ENCODE data around the gene CCDC28A.
"Not testable (repeated sequence)": the region's sequence is repeated elsewhere in the genome, so short reads cannot be mapped to it uniquely, and the experiment has no call there.

The CCDC28A gene

DNA sequence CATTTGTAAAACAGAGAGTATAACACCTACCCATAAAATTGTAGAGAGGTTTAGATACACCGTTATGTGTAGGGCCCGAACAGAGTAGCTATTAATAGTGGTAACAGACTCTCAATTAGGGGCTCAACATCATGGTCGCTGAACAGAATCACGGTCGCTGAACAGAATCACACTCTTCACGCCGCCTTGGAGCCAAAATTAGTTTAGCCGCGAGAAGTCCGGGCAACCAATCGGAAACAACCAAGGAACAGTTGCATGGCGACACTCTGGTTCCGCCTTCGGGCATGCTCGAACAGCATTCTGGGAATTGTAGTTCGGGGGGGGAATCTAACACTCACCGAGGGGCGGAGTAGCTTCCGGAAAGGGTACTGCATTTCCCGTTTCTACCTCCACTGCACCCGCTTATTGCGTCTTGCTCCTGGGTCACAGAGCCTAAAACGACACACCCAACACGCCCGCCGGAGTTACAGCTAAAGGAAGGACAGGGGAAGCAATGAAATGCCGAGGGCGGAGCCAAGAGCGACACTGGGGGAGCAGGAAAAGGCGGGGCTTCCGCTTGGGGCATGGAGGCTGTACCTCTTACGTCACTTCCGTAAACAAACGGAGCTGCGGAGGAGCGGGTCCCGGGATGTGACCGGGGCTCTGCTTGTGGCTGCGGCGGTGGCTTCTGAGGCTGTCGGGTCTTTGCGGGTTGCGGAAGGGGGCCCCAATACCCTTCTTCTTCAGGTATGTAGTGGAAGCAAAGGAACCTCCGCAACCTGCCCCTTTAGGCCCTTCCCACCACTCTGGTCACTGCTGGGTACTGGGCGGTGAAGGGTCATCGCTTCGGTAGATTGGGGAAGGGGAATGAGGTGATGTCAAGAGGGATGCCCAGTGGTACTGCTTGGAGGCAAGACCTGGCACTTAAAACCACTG, at the start of gene CCDC28A:
TSS of gene CCDC28A (plus strand) at position 593 of the 915 bp plus-strand sequence. CDS start 2,352 bp downstream, outside the sequence.
- DNase-seq (ENCODE audit: low read depth in 3 of 3): peak; percentile 85 to 91 (median 86)

DNA sequence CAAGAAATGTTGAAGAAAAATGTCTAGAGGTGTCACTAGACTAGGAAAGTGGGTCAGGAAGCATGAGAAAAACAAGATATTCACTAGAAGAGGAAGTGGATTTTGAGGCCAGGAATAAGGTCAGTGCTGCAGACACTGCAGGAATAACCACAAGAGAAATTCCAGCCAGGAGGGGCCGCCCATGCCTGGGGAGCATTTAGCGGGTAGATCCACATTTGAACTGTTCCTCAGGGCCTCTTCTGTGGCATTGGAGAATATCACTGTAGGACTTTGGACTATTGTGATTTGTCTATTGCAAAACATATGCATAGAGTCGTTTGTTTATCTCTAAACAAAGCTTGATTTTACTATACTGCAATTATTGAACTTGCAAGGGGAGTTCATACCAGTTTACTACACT, 49.6 kb upstream of the CCDC28A start:
- DNase-seq (ENCODE audit: low read depth in 3 of 3): no peak

DNA sequence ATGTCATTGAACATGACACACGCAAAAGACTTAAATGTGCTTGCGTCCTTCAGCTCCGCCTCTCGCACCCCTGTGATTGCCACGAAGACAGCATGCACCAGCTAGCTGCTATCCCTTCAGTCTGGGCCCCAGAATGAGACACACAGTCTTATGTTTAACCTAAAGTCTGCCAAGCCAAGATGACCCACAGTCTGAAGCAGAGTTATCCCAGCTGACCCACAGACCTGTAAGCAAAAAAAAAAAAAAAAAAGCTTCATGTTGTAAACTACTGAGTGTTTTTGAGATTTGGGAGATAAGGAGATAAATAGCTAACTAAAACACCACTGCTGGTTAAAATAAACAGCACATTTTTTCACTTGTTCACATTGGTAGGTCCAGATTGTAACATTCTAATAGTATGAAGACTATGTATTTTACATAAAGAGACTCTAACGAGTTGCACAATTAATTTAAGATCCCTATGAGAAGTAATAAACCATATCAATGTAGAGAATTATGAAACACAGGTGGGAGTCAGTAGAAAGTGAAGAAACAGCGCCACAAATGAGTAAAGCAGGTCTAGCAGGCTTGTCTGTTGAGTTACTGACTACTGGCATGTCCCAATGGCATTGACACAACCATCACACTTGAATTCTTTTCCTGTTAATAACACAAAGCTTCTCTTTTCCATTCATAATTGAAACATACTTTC, 47.4 kb upstream of the CCDC28A start:
- no peak for DNase-seq (ENCODE audit: low read depth in 3 of 3)

DNA sequence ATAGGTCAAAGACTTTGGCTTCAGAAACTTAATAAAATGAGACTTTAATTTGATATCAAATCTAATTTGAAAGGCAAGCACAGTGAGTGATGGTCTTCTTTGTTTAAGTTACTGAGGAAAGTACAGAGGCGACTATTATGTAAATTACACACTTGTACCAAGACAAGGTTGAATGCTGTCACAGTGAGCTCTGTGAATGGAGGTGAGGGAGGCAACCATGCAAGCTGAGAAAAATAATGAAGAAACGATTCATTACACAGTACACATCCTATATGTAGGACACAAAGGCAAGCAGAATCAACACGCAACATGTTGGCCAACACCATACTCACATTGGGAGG, 46.8 kb upstream of the CCDC28A start:
- DNase-seq (ENCODE audit: low read depth in 3 of 3): no peak

DNA sequence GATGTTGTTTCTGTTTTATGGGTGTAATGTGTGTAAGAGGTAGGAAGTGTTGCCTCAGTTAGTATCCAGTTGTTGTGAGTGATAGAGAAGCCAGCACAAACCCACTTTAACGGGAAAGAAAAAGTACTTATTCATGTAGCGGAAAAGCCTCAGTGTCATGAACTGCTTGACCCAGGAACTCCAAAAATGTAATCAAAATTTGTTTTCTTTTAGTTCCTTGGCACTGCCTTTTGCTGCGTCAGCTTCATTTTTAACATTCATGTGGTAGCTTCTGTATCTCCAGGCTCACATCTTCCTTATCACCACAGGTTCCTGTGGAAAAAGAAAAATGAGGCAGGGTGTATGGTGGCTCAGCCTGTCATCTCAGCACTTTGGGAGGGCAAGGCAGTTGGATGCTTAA, 46.4 kb upstream of the CCDC28A start:
- DNase-seq (ENCODE audit: low read depth in 3 of 3): no peak

DNA sequence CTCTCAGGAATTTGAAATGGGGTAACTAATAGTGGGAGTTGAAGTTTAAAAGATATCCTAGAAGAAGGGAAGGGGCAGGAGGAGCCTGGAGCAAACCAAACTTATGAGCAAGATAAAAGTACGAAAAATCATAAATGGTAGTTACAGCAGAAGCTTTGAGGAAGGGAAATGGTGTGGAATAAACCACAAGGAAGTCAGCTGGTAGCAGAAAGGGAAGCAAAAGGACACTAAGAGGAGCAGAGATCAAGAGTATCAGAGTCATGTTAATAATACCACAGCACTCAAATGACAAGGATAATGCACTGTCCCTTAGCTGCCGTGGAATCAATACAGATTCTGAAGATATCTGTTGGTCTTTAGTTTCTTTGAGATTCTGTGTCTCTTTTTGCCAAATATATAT, 44.9 kb upstream of the CCDC28A start:
- no peak for DNase-seq (ENCODE audit: low read depth in 3 of 3)

DNA sequence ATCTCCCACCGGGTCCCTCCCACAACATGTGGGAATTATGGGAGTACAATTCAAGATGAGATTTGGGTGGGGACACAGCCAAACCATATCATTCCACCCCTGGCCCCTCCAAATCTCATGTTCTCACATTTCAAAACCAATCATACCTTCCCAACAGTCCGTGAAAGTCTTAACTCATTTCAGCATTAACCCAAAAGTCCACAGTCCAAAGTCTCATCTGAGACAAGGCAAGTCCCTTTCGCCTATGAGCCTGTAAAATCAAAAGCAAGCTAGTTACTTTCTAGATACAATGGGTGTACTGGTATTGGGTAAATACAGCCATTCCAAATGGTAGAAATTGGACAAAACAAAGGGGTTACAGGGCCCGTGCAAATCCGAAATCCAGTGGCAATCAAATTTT, 43.5 kb upstream of the CCDC28A start:
- DNase-seq (ENCODE audit: low read depth in 3 of 3): not testable (repeated sequence)

DNA sequence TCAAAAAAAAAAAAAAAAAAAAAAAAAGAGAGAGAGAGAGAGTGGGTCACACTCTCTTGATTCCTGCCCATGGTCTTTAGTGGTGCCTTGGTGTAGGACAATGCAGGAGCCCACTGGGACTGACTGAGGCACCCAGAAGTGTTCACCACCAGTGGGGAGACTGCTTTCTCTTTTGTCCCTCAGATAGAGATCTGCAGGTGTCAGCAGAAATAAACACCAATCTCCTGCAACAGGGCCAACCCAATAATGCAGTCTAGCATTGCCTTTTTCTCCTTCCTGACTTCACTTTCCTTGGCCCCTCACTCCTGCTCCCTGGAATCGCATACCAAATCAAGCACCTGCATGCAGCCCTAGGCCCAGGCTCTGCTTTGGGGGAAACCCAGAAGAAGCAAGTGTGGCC, 39.0 kb upstream of the CCDC28A start:
- DNase-seq (ENCODE audit: low read depth in 3 of 3): no peak

DNA sequence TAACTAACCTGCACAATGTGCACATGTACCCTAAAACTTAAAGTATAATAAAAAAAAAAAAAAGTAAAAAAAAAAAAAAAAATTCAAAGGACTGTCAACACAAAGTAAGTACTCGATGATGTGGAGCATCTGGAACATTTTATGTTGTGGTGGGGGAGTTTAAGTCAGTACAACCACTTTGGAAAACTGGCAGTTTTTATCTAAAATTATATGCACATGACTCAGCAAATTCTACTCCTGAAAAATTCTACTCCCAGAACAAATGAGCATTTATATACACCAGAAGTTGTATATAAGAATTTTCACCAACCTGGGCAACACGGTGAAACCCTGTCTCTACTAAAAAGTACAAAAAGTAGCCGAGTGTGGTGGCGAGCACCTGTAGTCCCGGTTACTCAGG, 36.9 kb upstream of the CCDC28A start:
- no peak for DNase-seq (ENCODE audit: low read depth in 3 of 3)

DNA sequence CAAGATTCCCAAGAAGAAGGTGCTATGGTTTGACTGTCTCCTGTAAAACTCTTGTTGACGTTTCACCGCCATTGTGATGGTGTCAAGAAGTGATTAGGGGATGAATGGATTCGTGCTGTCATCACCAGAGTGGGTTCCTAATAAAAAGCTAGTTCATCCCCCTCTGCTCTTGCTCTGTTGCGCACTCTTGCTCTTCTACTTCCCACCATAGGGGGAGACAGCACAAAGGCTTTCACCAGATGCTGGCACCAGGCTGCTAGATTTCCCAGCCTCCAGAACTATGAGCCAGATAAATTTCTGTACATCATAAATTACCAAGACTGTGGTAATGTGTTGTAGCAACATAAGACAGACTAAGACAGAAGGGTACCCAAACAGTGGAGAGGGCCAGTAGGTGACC, 21.6 kb upstream of the CCDC28A start:
- no peak for DNase-seq (ENCODE audit: low read depth in 3 of 3)

DNA sequence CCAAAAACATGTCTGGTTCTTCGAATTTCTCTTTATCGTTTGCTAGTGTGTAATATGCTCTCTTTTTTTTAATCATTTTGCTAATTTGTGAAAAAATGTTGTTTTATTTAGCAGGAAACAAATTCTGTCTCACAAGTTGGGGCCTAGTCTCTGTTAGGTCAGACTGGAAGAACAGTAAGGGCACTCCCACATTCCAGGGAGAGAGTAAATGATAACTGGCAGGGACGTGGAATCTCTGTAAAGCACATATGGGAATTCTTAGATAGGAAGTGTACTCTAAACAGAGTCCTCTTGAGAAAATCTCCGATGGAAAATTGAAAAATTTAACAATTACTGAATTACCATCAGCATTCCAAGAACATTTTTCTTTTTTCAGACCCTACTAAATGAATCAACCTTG, 16.4 kb upstream of the CCDC28A start:
- no peak for DNase-seq (ENCODE audit: low read depth in 3 of 3)

DNA sequence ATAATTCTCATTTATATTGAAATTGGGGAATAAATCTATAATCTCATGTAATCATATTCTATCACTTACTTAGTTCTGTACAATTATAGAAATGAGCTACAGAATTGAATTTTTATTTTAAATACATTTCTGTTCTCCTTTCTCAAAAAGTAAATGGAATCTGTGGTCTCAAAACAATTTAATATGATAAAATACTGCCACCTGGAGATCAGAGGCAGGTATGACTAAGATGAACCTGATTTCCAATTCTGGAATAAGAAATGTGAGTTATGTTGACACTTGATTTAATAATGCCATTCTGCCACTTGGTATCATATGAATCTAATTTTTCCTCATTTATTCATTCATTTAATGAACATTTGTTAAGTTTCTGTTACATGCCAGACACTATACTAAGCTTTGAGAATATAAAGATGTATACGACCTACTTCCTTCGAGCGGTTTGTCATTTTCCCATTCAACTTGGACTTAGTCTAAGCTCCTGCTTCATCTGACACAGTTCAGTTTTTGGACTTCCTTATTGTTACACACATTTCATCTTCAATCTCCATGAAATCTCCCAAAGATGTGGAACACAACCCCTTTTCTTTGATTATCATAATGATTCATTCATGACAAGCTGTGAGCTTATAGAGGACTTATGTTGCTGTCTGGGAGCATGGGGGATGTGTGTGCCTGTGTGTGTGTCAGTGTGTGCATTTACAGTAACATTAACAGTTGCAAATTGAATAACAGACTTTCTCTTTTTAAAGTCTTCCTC, 7.5 kb upstream of the CCDC28A start:
- DNase-seq (ENCODE audit: low read depth in 3 of 3): no peak

DNA sequence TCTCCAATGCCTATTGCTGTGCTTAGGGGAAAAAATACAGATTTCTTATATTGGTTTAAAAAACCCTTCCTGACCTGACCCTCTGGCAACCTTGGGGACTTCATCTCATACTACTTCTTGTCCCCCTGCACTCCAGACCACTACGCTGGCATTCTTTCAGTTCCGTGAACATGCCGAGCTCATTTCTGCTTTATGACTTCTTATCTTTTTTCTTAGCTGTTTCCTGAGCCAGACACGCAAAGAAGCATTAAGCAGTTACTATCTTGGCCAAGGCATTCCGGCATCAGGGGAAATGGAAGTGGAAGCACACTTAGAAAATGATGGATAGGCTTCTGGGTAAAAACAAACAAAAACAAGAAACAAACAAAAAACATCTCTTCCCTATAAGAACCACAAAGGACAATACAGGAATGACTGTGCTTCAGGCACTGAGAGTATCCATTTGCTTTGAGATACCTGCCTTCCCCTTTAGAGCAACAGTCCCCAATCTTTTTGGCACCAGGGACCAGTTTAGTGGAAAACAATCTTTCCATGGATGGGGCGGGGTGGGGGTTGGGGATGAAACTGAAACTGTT, 4.4 kb upstream of the CCDC28A start:
- no peak for DNase-seq (ENCODE audit: low read depth in 3 of 3)

DNA sequence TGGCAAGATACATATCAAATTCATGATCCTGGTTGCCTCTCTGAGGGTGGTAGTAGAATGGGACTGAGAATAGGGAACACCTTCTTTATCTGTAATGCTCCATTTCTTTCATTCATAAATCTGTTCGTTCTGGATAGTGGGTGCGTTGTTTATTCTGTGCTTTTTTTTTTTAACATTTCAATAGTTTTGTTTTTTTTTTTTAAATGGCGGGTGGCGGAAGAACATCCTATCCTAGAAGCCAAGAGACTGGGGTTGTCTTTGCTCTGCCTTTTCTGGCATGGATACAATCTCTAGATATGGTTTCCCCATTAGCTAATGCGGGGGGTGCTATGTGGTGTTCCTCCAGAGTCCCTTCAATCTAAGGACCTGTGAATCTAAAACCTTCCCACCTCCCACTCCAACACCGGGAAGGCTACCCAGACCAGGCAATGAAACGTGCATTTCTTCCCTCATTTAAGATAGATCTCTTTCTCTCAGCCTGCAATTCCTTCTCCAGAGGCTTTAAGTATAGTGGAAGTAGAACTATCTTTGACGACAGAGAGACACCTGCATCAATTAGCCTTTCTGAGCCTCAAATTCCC, 883 bp upstream of the CCDC28A start:
- no peak for DNase-seq (ENCODE audit: low read depth in 3 of 3)

DNA sequence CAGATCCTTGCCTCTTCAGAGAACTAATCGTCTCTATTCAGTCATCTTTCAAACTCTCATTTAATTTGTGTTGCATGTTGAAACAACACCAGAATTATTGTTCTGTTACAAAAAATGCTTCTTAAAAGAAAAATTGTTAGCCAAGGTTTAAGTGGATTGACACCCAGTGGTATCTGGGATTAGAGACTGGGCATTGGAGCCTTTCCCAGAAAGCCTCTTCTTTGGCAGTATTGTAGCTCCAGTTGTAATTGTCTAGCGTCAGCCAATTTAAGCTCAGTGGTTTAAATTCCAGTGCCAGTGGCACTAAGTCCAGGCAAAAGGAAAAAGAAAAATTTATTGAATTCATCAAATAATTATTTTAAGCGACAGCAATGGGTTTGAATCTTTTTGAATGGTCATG, 801 bp downstream of the CCDC28A start:
- DNase-seq (ENCODE audit: low read depth in 3 of 3): no peak

DNA sequence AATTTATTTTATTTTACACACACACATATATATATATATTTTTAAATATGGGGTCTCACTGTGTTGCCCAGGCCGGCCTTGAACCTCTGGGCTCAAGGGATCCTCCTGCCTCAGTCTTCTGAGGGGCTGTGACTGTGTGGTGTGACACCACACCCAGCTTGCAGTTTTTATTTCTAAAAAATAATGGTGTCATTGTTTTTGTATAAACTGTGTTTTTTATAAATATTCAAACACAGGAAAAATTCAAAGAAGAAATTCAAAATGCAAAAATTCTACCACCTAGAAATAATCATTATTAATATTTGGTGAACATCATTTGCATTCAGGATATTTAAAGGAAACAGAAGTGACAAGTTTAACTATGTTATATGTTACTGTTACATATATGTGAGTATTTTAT, 3.1 kb downstream of the CCDC28A start:
- no peak for DNase-seq (ENCODE audit: low read depth in 3 of 3)

DNA sequence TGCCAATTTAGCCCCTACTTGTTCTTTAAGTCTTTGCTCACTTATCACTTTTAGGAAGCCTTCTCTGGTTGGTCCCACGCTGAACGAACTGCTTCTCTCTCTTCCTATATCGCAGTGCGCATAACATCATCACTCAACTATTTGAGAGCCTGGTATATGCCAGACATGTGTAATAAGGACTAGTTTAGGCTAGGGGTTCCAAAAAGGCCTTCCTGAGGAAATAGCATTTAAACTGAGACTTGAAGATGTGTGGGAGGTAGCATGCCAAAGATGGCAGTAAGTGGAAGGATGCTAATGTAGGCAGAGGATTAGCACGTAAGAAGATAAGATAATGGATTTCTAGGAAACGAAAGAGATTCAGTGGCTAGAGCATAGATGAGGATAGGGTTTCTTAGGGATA, 4.8 kb downstream of the CCDC28A start:
- no peak for DNase-seq (ENCODE audit: low read depth in 3 of 3)

DNA sequence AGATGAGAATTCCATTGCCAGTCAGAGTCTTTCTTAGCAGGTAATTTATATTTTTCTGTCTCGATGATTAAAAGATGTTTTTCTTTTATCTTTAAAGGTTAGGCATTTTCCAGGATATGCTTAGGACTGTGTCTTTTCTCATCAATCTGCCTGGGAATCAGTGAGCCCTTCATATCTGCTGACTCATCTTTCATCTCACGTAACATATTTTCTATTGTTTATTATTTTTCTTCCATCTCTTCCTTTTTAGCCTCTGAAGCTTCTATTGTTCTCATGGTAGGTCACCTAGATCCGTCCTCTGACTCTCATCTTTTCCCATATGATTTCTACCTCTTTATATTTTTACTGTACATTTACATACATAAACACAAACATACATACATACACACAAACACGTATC, 8.7 kb downstream of the CCDC28A start:
- no peak for DNase-seq (ENCODE audit: low read depth in 3 of 3)

DNA sequence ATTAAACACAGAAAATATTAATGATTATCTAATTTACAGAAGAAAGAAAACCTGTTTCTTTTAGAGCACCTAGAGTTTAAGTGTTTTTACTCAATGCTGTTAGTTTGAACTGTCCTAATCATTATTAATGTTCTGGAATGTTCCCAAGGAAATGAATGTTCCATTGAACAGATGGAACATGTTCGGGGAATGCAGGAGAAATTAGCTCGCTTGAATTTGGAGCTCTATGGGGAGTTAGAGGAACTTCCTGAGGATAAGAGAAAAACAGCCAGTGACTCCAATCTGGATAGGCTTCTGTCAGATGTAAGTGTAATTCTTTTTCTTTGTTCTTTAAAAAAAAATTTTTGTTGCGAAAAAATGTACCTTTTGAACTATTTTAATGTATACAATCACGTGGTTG, 11.5 kb downstream of the CCDC28A start:
- no peak for DNase-seq (ENCODE audit: low read depth in 3 of 3)

DNA sequence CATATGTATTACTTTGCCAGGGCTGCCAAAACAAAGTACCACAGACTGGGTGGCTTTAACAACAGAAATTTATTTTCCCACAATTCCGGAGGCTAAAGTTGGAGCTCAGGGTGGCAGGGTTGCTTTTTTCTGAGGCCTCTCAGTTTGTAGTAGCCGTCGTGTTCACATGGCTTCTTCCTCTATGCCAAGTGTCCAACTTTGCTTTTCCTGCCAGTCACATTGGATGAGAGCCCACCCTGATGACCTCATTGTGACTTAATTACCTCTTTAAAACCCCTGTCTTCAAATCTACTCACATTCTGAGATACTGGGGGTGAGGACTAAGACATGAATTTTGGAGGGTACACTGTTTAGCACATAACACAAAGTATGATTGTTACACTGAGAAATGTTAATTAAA, 12.4 kb downstream of the CCDC28A start:
- DNase-seq (ENCODE audit: low read depth in 3 of 3): no peak

DNA sequence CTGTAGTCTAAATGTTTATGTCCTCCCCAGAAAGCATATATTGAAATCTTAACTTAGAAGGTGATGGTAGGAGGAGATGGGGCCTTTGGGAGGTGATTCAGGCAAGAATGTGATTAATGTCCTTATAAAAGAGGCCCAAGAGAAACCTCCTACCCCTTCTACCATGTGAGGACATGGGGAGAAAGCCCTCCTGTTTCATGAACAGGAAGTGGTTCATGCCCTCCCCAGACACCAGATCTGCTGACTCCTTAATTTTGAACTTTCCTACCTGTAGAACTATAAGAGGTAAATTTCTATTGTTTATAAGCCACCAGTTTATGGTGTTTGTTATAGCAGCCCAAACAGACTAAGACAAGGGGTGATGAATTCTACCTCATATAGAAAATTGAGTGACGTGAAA, 13.6 kb downstream of the CCDC28A start:
- DNase-seq (ENCODE audit: low read depth in 3 of 3): no peak
